SK-N-SH (cell line): Measurements from ENCODE around the gene GABRB1. TPM values are rescaled to one million over a fixed set of nuclear protein-coding genes. Genes with fewer than 3 reads are reported as not detected.

Experiments
- CTCF ChIA-PET: fragments of 300-600, 350-600 bp; formaldehyde crosslinking; extraction: SDS; loops from one replicate; lab custom pipeline; 2021; lab: Yijun Ruan, JAX
- POLR2A ChIA-PET: fragments of 350-600 bp; sonication (Branson Sonifier 250); formaldehyde crosslinking; extraction: SDS; loops from one replicate; lab custom pipeline; 2020; ENCODE audit warnings: antibody characterized with exemption, inconsistent platforms; lab: Yijun Ruan, JAX
- DNase-seq: peaks from one replicate; pipeline ENCODE4 v3.0.0; 2012
- H2AFZ ChIP-seq: fragments of 200-600 bp; sonication (generic); 2 replicates; pipeline ENCODE4 v1.8.1; 2016; ENCODE audit warnings: antibody characterized with exemption, mild to moderate bottlenecking, low read depth
- H3F3A ChIP-seq: fragments of 200-600 bp; sonication (generic); replicated peaks from 2 replicates; pipeline ENCODE3; 2016; ENCODE audit warnings: antibody characterized with exemption, mild to moderate bottlenecking; ENCODE audit not compliant: insufficient read depth
- H3K27ac ChIP-seq, 2 experiments: fragments of 200-500 bp in 1 of 2; fragments of 200-600 bp in 1 of 2; sonication (Bioruptor generic) in 1 of 2; sonication (generic), shearing (Covaris generic) in 1 of 2; 2 replicates each; pipeline versions ENCODE4 v1.5.1 to v1.6.1; 2014 to 2016; ENCODE audit warnings: low read depth in 2 of 2, inconsistent platforms in 1 of 2, low read length in 1 of 2, mild to moderate bottlenecking in 1 of 2, mixed read lengths in 1 of 2
- H3K27me3 ChIP-seq: fragments of 200-600 bp; sonication (generic), shearing (Covaris generic); 2 replicates; pipeline ENCODE4 v1.6.1; 2016; ENCODE audit warnings: mixed run types; ENCODE audit not compliant: insufficient read depth
- H3K36me3 ChIP-seq, 2 experiments: fragments of 200-500 bp in 1 of 2; fragments of 200-600 bp in 1 of 2; sonication (Bioruptor generic) in 1 of 2; sonication (generic) in 1 of 2; replicated peaks in 1 of 2; 2 replicates each; pipeline versions ENCODE3 to v1.5.1; 2014 to 2016; ENCODE audit warnings: low read length in 1 of 2, mild to moderate bottlenecking in 1 of 2; ENCODE audit not compliant: insufficient read depth in 2 of 2, control insufficient read depth in 1 of 2
- H3K4me1 ChIP-seq, 2 experiments: fragments of 200-500 bp in 1 of 2; fragments of 200-600 bp in 1 of 2; sonication (Bioruptor generic) in 1 of 2; sonication (generic), shearing (Covaris generic) in 1 of 2; 2 replicates each; pipeline versions ENCODE4 v1.5.1 to v1.6.1; 2014 to 2016; ENCODE audit warnings: low read depth in 1 of 2, low read length in 1 of 2, mixed run types in 1 of 2; ENCODE audit not compliant: insufficient read depth in 2 of 2, control insufficient read depth in 1 of 2
- H3K4me2 ChIP-seq: fragments of 200-600 bp; sonication (generic), shearing (Covaris generic); 2 replicates; pipeline ENCODE4 v1.6.1; 2017; ENCODE audit warnings: mixed run types
- H3K4me3 ChIP-seq, 2 experiments: fragments of 200-500 bp in 1 of 2; fragments of 200-600 bp in 1 of 2; sonication (Bioruptor generic) in 1 of 2; sonication (generic), shearing (Covaris generic) in 1 of 2; 2 replicates each; pipeline versions ENCODE4 v1.5.1 to v1.8.1; 2014 to 2016; ENCODE audit warnings: low read depth in 2 of 2, inconsistent platforms in 1 of 2, low read length in 1 of 2, mild to moderate bottlenecking in 1 of 2, mixed read lengths in 1 of 2, moderate library complexity in 1 of 2
- H3K79me2 ChIP-seq: fragments of 200-600 bp; sonication (generic); 2 replicates; pipeline ENCODE4 v1.8.1; 2017; ENCODE audit warnings: mild to moderate bottlenecking; ENCODE audit not compliant: insufficient read depth
- H3K9ac ChIP-seq: fragments of 200-600 bp; sonication (generic); 2 replicates; pipeline ENCODE4 v1.6.1; 2017; ENCODE audit warnings: mixed run types
- H3K9me2 ChIP-seq: fragments of 200-600 bp; sonication (generic); 2 replicates; pipeline ENCODE4 v1.6.1; 2017; ENCODE audit warnings: mixed run types
- H3K9me3 ChIP-seq: fragments of 200-600 bp; sonication (generic); 2 replicates; pipeline ENCODE4 v1.6.1; 2017; ENCODE audit warnings: mixed run types, mild to moderate bottlenecking, moderate library complexity
- H4K20me1 ChIP-seq: fragments of 200-600 bp; sonication (generic); 2 replicates; pipeline ENCODE4 v1.6.1; 2017; ENCODE audit warnings: mild to moderate bottlenecking, mixed run types; ENCODE audit not compliant: insufficient read depth
- EZH2phosphoT487 ChIP-seq: fragments of 200-600 bp; sonication (generic); IDR thresholded peaks from 2 replicates; pipeline ENCODE4 v1.6.1; 2017; ENCODE audit warnings: low read depth, mixed run types, mild to moderate bottlenecking, antibody characterized with exemption, moderate library complexity, borderline replicate concordance
- FOSL2 ChIP-seq: IDR thresholded peaks from 2 replicates; pipeline ENCODE4 v1.4.0; 2012; ENCODE audit warnings: low read depth, mild to moderate bottlenecking, moderate library complexity, borderline replicate concordance
- GABPA ChIP-seq: IDR thresholded peaks from 2 replicates; pipeline ENCODE4 v1.4.0; 2012; ENCODE audit warnings: low read depth, mild to moderate bottlenecking
- GATA2 ChIP-seq: sonication (generic); formaldehyde crosslinking; IDR thresholded peaks from 2 replicates; pipeline ENCODE4 v1.5.0; 2020; ENCODE audit warnings: mild to moderate bottlenecking, missing genetic modification reagents
- MAX ChIP-seq: IDR thresholded peaks from 2 replicates; pipeline ENCODE4 v1.4.0; 2012; ENCODE audit warnings: low read depth
- RAD21 ChIP-seq: IDR thresholded peaks from 2 replicates; pipeline ENCODE4 v1.6.1; 2012; ENCODE audit warnings: mild to moderate bottlenecking, low read length
- REST ChIP-seq: IDR thresholded peaks from 2 replicates; pipeline ENCODE4 v1.6.1; 2012; ENCODE audit warnings: mild to moderate bottlenecking, low read depth, low read length, moderate library complexity
- SIN3A ChIP-seq: IDR thresholded peaks from 2 replicates; pipeline ENCODE4 v1.6.1; 2012; ENCODE audit warnings: low read depth, mild to moderate bottlenecking, low read length, moderate library complexity, borderline replicate concordance
- TAF1 ChIP-seq: IDR thresholded peaks from 2 replicates; pipeline ENCODE4 v1.6.1; 2012; ENCODE audit warnings: low read depth, mild to moderate bottlenecking, low read length, moderate library complexity, borderline replicate concordance
- TCF12 ChIP-seq: IDR thresholded peaks from 2 replicates; pipeline ENCODE4 v1.4.0; 2012
- YY1 ChIP-seq: IDR thresholded peaks from 2 replicates; pipeline ENCODE4 v1.4.0; 2012; ENCODE audit warnings: low read depth, mild to moderate bottlenecking
- WGBS: methylation state at CpG from one replicate; pipeline ENCODE4 v1.1.6; 2017; ENCODE audit warnings: low lambda C conversion rate; 5-methylcytosine and 5-hydroxymethylcytosine counted together
- polyA plus RNA-seq, 3 experiments: library from polyadenylated mRNA; depleted of rRNA; stranded (reverse); fragments of >200 nt; gene quantifications; 2 replicates each; pipeline ENCODE4 v1.2.3, GENCODE V29; 2012
- TF ChIP-seq, protein P1 (sequence below): IDR thresholded peaks from 2 replicates; pipeline ENCODE4; 2012
- TF ChIP-seq, protein P2 (sequence below): IDR thresholded peaks from 2 replicates; pipeline ENCODE4 v1.4.0; 2012; ENCODE audit warnings: low read depth, borderline replicate concordance

The GABRB1 gene
- polyA plus RNA-seq, 1 of the 3 experiments (the other 2 are of a cell fraction) = not detected

DNA sequence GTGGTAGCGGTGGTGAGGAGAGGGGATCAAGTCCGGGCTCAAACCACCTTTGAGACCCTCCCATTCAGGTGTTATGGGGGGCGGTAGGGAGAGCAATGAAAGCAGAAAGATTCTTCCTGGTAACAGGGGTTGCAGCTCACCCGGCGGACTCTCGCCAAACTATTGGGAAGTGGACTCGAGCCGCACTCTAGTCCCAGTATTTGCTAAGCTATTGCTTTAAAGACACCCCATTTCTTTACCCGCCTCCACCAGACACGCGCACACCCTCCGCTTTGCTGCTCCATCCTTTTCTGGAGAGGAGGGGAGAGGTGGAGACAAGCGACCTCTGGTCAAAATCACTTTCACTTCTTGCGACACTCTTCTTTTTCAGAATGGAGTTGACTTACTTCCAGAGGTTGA is 37.4 kb upstream of the GABRB1 start:
- Histone ChIP-seq H3F3A (no peaks in the 10 kb centered on the region), H3K4me2 (peak overlapping the region; percentile 69), H3K9me3 (no peaks in the 10 kb centered on the region), H3K9me2 (no peaks in the 10 kb centered on the region), H3K4me3 (peak overlapping the region in 1 of 2 experiments; percentile 41; a peak in 2 of 4 replicates), H3K27ac (no peak overlapping the region), H4K20me1 (no peaks in the 10 kb centered on the region), H3K36me3 (no peaks in the 10 kb centered on the region), H3K9ac (no peak overlapping the region), H3K27me3 (peaks cover 44% of the 10 kb centered on the region), H3K4me1 (no peaks in the 10 kb centered on the region; a peak in 1 of 4 replicates), H2AFZ (no peak overlapping the region; the same call in 1 of the 2 replicates), H3K79me2 (no peaks in the 10 kb centered on the region)
- WGBS = 6% methylated on average over 11 of the region's 14 CpGs
- TF ChIP-seq TCF12 = no peak
- TF ChIP-seq RAD21 = no peak
- TF ChIP-seq SIN3A = no peak
- TF ChIP-seq, protein P1, sequence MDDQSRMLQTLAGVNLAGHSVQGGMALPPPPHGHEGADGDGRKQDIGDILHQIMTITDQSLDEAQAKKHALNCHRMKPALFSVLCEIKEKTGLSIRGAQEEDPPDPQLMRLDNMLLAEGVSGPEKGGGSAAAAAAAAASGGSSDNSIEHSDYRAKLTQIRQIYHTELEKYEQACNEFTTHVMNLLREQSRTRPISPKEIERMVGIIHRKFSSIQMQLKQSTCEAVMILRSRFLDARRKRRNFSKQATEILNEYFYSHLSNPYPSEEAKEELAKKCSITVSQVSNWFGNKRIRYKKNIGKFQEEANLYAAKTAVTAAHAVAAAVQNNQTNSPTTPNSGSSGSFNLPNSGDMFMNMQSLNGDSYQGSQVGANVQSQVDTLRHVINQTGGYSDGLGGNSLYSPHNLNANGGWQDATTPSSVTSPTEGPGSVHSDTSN = no peak
- TF ChIP-seq TAF1 = no peak
- TF ChIP-seq FOSL2 = no peak
- TF ChIP-seq MAX = no peak
- TF ChIP-seq EZH2phosphoT487 = no peak
- TF ChIP-seq YY1 = no peak
- TF ChIP-seq GABPA = no peak
- TF ChIP-seq, protein P2, sequence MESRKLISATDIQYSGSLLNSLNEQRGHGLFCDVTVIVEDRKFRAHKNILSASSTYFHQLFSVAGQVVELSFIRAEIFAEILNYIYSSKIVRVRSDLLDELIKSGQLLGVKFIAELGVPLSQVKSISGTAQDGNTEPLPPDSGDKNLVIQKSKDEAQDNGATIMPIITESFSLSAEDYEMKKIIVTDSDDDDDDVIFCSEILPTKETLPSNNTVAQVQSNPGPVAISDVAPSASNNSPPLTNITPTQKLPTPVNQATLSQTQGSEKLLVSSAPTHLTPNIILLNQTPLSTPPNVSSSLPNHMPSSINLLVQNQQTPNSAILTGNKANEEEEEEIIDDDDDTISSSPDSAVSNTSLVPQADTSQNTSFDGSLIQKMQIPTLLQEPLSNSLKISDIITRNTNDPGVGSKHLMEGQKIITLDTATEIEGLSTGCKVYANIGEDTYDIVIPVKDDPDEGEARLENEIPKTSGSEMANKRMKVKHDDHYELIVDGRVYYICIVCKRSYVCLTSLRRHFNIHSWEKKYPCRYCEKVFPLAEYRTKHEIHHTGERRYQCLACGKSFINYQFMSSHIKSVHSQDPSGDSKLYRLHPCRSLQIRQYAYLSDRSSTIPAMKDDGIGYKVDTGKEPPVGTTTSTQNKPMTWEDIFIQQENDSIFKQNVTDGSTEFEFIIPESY = no peak
- no peak for TF ChIP-seq REST
- no peak for TF ChIP-seq GATA2 (CRISPR knock-in tag)
- ChIA-PET CTCF (no interaction called here), POLR2A (no interaction called here)
- DNase-seq = no peak
